ENCODE measurements around the gene PCGF3. TPM values are rescaled to one million over a fixed set of nuclear protein-coding genes. Genes with fewer than 3 reads are reported as not detected.
"Not testable (repeated sequence)": the region's sequence is repeated elsewhere in the genome, so short reads cannot be mapped to it uniquely, and the experiment has no call there.

PCGF3 gene
- total RNA-seq, 3 donors from 2014 or later = 20.7 to 27.8 (median 23.0) TPM

DNA sequence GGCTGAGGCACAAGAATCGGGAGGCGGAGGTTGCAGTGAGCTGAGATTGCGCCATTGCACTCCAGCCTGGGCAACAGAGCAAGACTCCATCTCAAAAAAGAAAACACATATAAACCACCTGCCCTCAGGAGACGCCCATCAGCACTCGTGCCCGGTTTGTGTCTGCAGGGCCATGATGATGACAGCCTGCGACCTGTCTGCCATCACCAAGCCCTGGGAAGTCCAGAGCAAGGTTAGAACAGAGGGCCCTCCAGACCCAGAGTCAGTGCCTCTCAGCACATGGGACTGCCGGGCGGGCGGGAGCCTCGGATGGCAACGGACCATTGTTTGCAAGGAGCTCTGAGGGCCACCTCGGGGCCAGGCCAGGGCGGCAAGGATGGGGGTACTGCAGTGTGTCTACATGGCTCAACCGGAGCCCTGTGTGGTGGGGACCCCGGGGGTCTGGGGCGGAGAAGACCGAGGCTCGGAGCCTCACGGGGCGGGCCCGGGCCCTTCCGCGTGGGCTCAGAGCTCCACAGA is 40.9 kb upstream of the PCGF3 start:
- peaks cover 2% of the 10 kb centered on the region for H3K36me3 Mint-ChIP-seq (ENCODE audit: insufficient read depth)
- no peak for DNase-seq
- no peaks in the 10 kb centered on the region for H3K27me3 Mint-ChIP-seq (ENCODE audit: low read depth)
- peak overlapping the region; percentile 78 for H3K4me3 Mint-ChIP-seq
- peaks cover 18% of the 10 kb centered on the region for H3K4me1 Mint-ChIP-seq (ENCODE audit: low read depth)
- H3K9me3 Mint-ChIP-seq = no peaks in the 10 kb centered on the region
- no peak for ATAC-seq

DNA sequence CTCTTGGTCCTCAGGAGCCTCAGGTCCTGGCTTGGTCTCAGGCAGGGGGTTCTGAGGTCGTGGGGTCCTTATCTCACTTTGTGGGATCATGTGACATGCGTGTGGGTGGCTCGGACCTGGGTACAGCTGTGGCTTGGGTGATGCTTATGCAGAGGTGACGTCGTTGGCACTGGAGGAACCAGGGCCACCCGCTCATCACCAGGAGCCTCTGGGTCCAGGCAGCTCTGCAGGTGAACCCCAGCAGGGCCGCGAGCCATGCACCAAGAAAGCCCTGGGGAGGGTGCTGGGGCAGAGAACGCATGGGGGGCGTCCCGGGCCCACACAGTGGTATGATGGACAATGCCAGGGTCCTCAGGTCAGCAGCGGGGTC is 40.3 kb upstream of the PCGF3 start:
- Mint-ChIP-seq H3K4me3 (peak overlapping the region; percentile 78), H3K9me3 (no peaks in the 10 kb centered on the region), H3K27me3 (ENCODE audit: low read depth) (no peaks in the 10 kb centered on the region), H3K4me1 (ENCODE audit: low read depth) (peaks cover 18% of the 10 kb centered on the region), H3K36me3 (ENCODE audit: insufficient read depth) (no peaks in the 10 kb centered on the region)
- no peak for DNase-seq
- ATAC-seq = no peak

GRCh38 chr4:665751-666435 is 39.7 kb upstream of the PCGF3 start:
- no peak for ATAC-seq
- Mint-ChIP-seq H3K4me1 (ENCODE audit: low read depth) (peaks cover 18% of the 10 kb centered on the region), H3K36me3 (ENCODE audit: insufficient read depth) (peaks cover 5% of the 10 kb centered on the region), H3K4me3 (no peak overlapping the region), H3K27me3 (ENCODE audit: low read depth) (no peaks in the 10 kb centered on the region), H3K9me3 (no peaks in the 10 kb centered on the region)
- DNase-seq = no peak

DNA sequence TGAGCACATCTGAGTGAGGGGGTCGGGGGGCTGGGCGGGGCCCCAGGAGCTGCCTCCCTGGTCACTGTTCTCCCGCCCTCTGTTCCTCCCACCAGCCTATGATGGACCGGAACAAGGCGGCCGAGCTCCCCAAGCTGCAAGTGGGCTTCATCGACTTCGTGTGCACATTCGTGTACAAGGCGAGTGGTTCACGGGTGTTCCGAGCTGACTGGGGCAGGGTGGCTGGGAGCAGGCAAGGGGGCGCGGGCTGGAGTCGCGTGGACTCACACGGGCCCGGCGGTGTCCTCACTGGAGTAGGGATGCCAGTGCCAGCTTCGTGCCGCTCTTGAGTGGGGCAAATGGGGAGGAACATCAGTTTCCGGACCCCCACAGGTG is 39.2 kb upstream of the PCGF3 start:
- H3K4me1 Mint-ChIP-seq (ENCODE audit: low read depth) = peaks cover 18% of the 10 kb centered on the region
- peaks cover 8% of the 10 kb centered on the region for H3K36me3 Mint-ChIP-seq (ENCODE audit: insufficient read depth)
- ATAC-seq = no peak
- H3K9me3 Mint-ChIP-seq = no peaks in the 10 kb centered on the region
- DNase-seq = no peak
- H3K4me3 Mint-ChIP-seq = no peak overlapping the region
- H3K27me3 Mint-ChIP-seq (ENCODE audit: low read depth) = no peaks in the 10 kb centered on the region

DNA sequence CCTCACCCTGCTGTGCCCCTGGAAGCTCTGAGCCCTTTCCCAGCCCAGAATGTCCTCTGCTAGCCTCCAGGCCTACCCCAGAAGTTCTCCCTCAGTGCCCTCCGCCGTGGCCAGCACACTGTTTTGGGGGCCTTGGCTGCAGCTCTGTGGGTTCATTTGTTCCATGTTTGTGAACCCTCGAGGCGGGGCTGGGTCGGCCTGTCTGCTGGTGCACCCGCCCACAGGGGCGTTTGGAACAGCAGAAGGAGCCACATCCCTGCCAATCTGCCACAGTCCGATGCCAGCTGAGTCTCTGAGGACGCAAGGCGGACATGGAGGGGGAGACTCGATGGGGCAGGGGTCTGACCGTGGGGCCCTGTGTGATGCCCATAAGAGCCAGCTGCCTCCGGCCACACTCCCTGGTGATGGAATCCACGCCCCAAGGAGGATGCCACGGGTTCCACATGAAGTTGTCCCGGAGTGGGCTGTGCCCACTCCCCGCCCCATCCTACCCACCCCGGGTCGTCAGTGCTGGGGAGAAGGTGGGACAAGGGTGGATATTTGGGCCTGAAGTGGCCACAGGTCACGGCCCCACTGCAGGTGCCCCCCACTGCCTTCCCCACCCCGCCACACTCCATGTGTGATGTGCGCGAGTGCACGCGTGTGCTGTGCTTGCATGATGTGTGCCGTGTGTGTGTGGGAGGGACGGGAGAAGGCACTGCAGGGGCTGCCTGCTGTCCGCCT is 38.6 kb upstream of the PCGF3 start:
- DNase-seq (no peak), ATAC-seq (no peak)
- no peaks in the 10 kb centered on the region for H3K9me3 Mint-ChIP-seq

GRCh38 chr4:667545-667925 is 38.1 kb upstream of the PCGF3 start:
- no peaks in the 10 kb centered on the region for H3K9me3 Mint-ChIP-seq
- DNase-seq = no peak
- no peak for ATAC-seq
- no peaks in the 10 kb centered on the region for H3K27me3 Mint-ChIP-seq (ENCODE audit: low read depth)
- H3K4me1 Mint-ChIP-seq (ENCODE audit: low read depth) = peaks cover 15% of the 10 kb centered on the region
- H3K4me3 Mint-ChIP-seq = no peak overlapping the region
- peaks cover 12% of the 10 kb centered on the region for H3K36me3 Mint-ChIP-seq (ENCODE audit: insufficient read depth)

More for the DNA sequence above, 38.6 kb upstream of the PCGF3 start:
- Mint-ChIP-seq H3K4me1 (ENCODE audit: low read depth) (peaks cover 18% of the 10 kb centered on the region), H3K27me3 (ENCODE audit: low read depth) (no peaks in the 10 kb centered on the region), H3K36me3 (ENCODE audit: insufficient read depth) (peaks cover 8% of the 10 kb centered on the region), H3K4me3 (no peak overlapping the region)

- DNase-seq; ATAC-seq; H3K4me3 Mint-ChIP-seq; H3K27me3 Mint-ChIP-seq (ENCODE audit: low read depth); H3K9me3 Mint-ChIP-seq: not testable (repeated sequence)
- H3K36me3 Mint-ChIP-seq (ENCODE audit: insufficient read depth) = peaks cover 15% of the 10 kb centered on the region
- peaks cover 14% of the 10 kb centered on the region for H3K4me1 Mint-ChIP-seq (ENCODE audit: low read depth)
These were observed 37.4 kb upstream of the PCGF3 start for GRCh38 chr4:668219-668618.

DNA sequence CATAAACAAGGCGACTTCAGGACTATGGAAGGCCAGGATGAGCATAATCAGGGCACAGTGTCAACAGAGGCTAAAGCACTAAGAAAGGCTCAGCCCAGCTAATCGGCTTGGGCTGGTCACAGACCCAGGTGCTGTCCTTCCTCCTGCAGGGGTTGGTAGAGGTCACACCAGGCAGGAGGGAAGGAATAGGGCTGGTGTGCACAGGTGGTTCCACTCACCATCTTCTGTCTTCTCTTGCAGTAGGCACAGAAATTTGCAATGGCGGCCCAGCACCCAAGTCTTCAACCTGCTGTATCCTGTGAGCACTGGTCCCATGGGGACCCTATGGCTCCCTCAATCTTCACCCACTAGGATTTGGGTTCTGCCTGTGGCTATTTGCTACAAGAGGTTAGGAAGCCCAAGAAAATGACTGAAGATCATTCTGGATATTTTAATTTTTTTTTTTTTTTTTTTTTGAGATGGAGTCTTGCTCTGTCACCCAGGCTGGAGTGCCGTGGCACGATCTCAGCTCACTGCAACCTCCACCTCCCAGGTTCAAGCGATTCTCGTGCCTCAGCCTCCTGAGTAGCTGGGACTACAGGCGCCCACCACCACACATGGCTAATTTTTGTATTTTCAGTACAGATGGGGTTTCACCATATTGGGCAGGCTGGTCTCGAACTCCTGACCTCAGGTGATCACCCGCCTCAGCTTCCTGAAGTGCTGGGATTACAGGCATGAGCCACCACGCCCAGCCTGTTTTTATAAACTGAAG is 35.6 kb upstream of the PCGF3 start:
- not testable (repeated sequence) for ATAC-seq; H3K9me3 Mint-ChIP-seq; H3K4me3 Mint-ChIP-seq; H3K27me3 Mint-ChIP-seq (ENCODE audit: low read depth); DNase-seq
- H3K36me3 Mint-ChIP-seq (ENCODE audit: insufficient read depth) = peaks cover 16% of the 10 kb centered on the region
- peaks cover 10% of the 10 kb centered on the region for H3K4me1 Mint-ChIP-seq (ENCODE audit: low read depth)

DNA sequence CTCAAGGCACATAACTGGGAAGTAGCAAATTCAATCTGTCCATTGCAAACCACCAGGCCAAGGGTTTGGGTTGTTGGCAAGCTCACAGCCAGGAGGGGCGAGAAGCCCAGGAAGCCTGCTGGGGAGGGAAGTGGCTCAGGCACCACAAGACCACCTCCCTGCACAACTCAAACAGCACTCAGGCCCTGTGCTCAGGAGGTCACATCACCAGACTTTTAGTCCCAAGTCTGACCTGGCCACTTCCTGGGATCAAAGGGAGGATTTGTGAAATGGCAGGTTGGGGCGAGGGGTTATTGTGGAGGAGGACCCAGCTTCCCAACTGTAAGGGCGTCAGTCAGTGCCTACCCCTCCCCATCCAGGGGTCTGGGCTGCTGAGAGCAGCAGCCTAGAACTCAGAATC is 33.9 kb upstream of the PCGF3 start:
- peak overlapping the region; percentile 21 for H3K4me3 Mint-ChIP-seq
- peaks cover 16% of the 10 kb centered on the region for H3K36me3 Mint-ChIP-seq (ENCODE audit: insufficient read depth)
- H3K4me1 Mint-ChIP-seq (ENCODE audit: low read depth) = peaks cover 10% of the 10 kb centered on the region
- ATAC-seq = no peak
- no peak for DNase-seq
- H3K27me3 Mint-ChIP-seq (ENCODE audit: low read depth) = no peaks in the 10 kb centered on the region
- H3K9me3 Mint-ChIP-seq = no peaks in the 10 kb centered on the region

GRCh38 chr4:673349-674091 is 32.1 kb upstream of the PCGF3 start:
- H3K36me3 Mint-ChIP-seq (ENCODE audit: insufficient read depth) = peaks cover 16% of the 10 kb centered on the region
- peaks cover 10% of the 10 kb centered on the region for H3K4me1 Mint-ChIP-seq (ENCODE audit: low read depth)
- H3K4me3 Mint-ChIP-seq = peak overlapping the region; percentile 86
- no peaks in the 10 kb centered on the region for H3K9me3 Mint-ChIP-seq
- no peaks in the 10 kb centered on the region for H3K27me3 Mint-ChIP-seq (ENCODE audit: low read depth)
- no peak for ATAC-seq
- DNase-seq = no peak

GRCh38 chr4:674172-675035 is 31.2 kb upstream of the PCGF3 start, which contains the start of the genes ATP5ME and MYL5:
ATP5ME (minus strand) TSS chr4:674276; CDS start chr4:674247, 29 bp downstream.
MYL5 (plus strand) TSS chr4:674542; CDS start chr4:678027, 3,485 bp downstream.
- Mint-ChIP-seq H3K4me1 (ENCODE audit: low read depth) (peaks cover 10% of the 10 kb centered on the region), H3K36me3 (ENCODE audit: insufficient read depth) (peaks cover 16% of the 10 kb centered on the region)
- ATAC-seq = peak; percentile 94 to 96

DNA sequence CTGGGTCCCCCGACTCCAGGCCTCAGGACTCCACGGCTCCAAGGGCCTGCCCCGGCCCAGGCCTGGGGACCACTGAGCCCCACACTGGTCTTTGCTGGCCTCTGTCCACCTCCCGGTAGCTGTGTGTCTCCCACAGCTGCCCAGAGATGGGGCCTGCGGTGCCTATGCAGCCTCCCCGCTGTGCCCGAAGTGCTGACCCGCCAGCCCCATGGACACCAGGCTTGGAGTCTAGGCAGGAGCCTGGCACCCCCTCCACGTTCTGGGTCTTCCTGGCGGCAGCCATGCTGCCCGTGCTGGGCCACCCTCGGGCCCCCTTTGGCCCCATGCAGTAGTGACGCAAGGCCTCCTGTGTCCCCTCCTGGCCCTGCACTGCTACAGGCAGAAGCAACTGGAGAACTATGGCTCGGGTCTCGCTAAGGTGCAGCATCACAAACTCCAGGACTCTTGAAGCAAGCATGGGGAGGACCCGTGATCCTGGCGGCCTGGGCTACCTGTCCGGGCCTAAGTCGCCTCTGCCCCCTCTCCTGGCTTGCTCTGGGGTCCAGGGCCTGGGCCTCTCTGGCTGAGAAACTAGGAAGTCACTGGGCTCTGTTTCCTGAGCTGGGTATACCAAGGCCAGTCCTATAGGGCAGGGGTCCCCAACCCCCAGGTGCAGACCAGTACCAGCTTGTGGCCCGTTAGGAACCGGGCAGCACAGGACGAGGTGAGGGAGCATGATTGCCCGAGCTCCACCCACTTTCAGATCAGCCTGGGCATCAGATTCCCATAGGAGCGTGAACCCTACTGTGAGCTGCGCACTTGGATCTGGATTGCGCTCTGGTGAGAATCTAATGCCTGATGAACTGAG is 30.4 kb upstream of the PCGF3 start:
- peak; percentile 3 to 5 for ATAC-seq
- Mint-ChIP-seq H3K27me3 (ENCODE audit: low read depth) (no peaks in the 10 kb centered on the region), H3K4me1 (ENCODE audit: low read depth) (peaks cover 11% of the 10 kb centered on the region), H3K9me3 (no peaks in the 10 kb centered on the region), H3K36me3 (ENCODE audit: insufficient read depth) (peaks cover 16% of the 10 kb centered on the region), H3K4me3 (peak overlapping the region; percentile 86)
- no peak for DNase-seq

More at GRCh38 chr4:674172-675035, 31.2 kb upstream of the PCGF3 start, which contains the start of the genes ATP5ME and MYL5:
- Mint-ChIP-seq H3K27me3 (ENCODE audit: low read depth) (no peaks in the 10 kb centered on the region), H3K4me3 (peak within 1 kb of the TSS; percentile 86), H3K9me3 (no peaks in the 10 kb centered on the region)
- DNase-seq = peak; percentile 98
